WERI-Rb-1 (cell line): ENCODE measurements around the gene ZNF277.

ENCODE experiments used
- DNase-seq: peaks from one replicate; pipeline ENCODE4 v3.0.0-alpha.2; 2020
- H3K27ac ChIP-seq: fragments of 250-450 bp; sonication (Bioruptor Pico); 2 replicates; pipeline ENCODE4 v1.5.1; 2020; ENCODE audit warnings: mild to moderate bottlenecking, moderate library complexity
- H3K27me3 ChIP-seq: fragments of 250-450 bp; sonication (Bioruptor Pico); 2 replicates; pipeline ENCODE4 v1.5.1; 2021; ENCODE audit warnings: mild to moderate bottlenecking, low read depth, moderate library complexity; ENCODE audit not compliant: insufficient read depth, severe bottlenecking
- H3K36me3 ChIP-seq: fragments of 250-450 bp; sonication (Bioruptor Pico); 2 replicates; pipeline ENCODE4 v1.5.1; 2020; ENCODE audit warnings: mild to moderate bottlenecking, moderate library complexity
- H3K4me3 ChIP-seq: 2 replicates; pipeline ENCODE4 v1.5.1; 2011; ENCODE audit warnings: low read depth, mild to moderate bottlenecking, control low read depth, low read length
- H3K9me3 ChIP-seq: fragments of 250-450 bp; sonication (Bioruptor Pico); 2 replicates; pipeline ENCODE4 v1.5.1; 2021; ENCODE audit warnings: mild to moderate bottlenecking, moderate library complexity; ENCODE audit not compliant: severe bottlenecking
- CTCF ChIP-seq: IDR thresholded peaks from 2 replicates; pipeline ENCODE4 v1.5.1; 2011; ENCODE audit warnings: low read depth, mild to moderate bottlenecking, control low read depth, inconsistent platforms, low read length

ZNF277 gene

GRCh38 chr7:112360681-112361080 lies 154.2 kb downstream of the ZNF277 start:
- Histone ChIP-seq H3K9me3 (no peaks in the 10 kb centered on the region), H3K4me3 (no peak overlapping the region), H3K27ac (no peak overlapping the region), H3K36me3 (no peaks in the 10 kb centered on the region), H3K27me3 (no peaks in the 10 kb centered on the region)
- DNase-seq, result no peak
- no peak for TF ChIP-seq CTCF

GRCh38 chr7:112361154-112361553 lies 154.7 kb downstream of the ZNF277 start:
- no peak for DNase-seq
- Histone ChIP-seq H3K9me3 (no peaks in the 10 kb centered on the region), H3K4me3 (no peak overlapping the region), H3K36me3 (no peaks in the 10 kb centered on the region), H3K27ac (no peak overlapping the region), H3K27me3 (no peaks in the 10 kb centered on the region)
- no peak for TF ChIP-seq CTCF

DNA sequence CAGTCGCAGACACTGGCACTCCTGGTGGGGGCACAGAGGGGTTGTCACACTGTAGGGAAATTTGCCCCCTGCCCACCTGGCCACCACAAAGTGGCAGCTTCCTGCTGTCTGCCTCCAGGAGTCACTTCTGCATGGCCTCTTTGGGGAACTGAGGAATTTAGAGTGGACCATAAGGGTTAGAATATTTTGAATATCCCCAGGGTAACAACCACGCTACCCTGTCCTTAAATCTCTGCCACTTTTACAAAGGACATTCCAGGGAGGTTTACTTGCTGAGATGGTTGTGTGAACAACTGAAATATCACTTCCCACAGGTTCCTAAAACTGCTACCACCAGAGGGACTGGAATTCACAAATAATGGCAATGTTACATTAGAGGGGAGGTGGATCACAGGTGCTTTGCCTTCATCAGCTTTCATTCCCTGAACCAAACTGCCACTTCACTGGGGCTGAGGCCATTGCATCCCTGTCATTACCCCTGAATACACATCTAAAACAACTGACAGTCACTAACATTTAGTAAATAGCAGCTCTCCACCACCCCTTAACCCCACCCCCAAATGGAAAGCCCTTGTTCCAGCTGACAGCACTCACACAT lies 155.7 kb downstream of the ZNF277 start:
- no peak for DNase-seq
- Histone ChIP-seq H3K36me3 (no peaks in the 10 kb centered on the region), H3K9me3 (no peaks in the 10 kb centered on the region), H3K27me3 (no peaks in the 10 kb centered on the region), H3K4me3 (no peak overlapping the region), H3K27ac (no peak overlapping the region)
- TF ChIP-seq CTCF, result no peak

DNA sequence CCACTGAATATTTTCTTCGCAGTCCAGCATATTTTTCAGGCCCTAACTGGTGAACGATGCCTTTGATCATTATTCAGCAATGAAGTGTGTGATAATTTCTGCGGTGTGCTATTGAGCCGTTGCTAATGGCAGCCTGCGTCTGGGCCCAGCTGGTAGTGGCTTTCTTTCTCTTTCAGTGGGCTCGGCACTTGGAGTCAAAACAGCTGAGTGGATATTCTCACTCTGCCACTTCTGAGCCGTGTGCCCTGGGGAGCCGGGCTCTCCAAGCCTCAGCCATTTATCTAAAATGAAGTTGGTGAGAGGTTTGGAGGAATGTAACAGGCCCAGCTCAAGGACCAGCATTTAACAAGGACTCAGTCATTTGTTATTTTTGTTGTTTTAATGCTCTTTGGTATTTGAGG lies 156.2 kb downstream of the ZNF277 start:
- no peak for TF ChIP-seq CTCF
- H3K9me3 ChIP-seq, result no peaks in the 10 kb centered on the region
- H3K4me3 ChIP-seq, result no peak overlapping the region
- DNase-seq, result no peak
- H3K36me3 ChIP-seq, result no peaks in the 10 kb centered on the region
- no peaks in the 10 kb centered on the region for H3K27me3 ChIP-seq
- H3K27ac ChIP-seq, result no peak overlapping the region

DNA sequence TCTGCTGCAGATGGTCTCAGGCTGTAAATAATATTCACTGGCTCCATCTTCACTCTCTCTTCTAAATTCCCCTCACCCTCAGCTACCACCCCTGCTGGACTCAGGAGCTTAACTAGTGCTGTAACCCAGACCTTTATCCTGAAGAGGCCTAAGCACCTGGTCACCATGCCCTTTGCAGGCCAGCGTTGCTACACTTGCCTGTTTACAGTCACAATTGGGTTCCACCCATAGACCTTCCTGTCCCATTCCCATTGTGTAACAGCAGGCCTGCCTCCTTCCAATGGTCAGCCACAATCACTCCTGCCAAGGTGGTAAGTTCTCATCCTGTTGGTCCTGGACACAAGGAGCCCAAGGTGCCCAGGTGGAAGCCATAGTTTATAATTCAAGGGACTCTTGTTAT lies 157.9 kb downstream of the ZNF277 start:
- no peaks in the 10 kb centered on the region for H3K36me3 ChIP-seq
- DNase-seq, result no peak
- H3K27me3 ChIP-seq, result no peaks in the 10 kb centered on the region
- no peak overlapping the region for H3K27ac ChIP-seq
- no peak overlapping the region for H3K4me3 ChIP-seq
- TF ChIP-seq CTCF, result no peak
- no peaks in the 10 kb centered on the region for H3K9me3 ChIP-seq

- TF ChIP-seq CTCF, result no peak
- H3K9me3 ChIP-seq, result no peaks in the 10 kb centered on the region
- H3K4me3 ChIP-seq, result no peak overlapping the region
- no peaks in the 10 kb centered on the region for H3K36me3 ChIP-seq
- H3K27ac ChIP-seq, result no peak overlapping the region
- H3K27me3 ChIP-seq, result no peaks in the 10 kb centered on the region
- no peak for DNase-seq
These were observed 159.1 kb downstream of the ZNF277 start for GRCh38 chr7:112365551-112365950.
